Activated CD4-positive, alpha-beta T cell treated with anti-CD3 and anti-CD28 coated beads, Interleukin-2, amount 50 U/mL, for 4 hours (primary cell): ENCODE data around the gene TMEM11.

ENCODE experiments used
- DNase-seq, 2 experiments: peaks; one replicate each; pipeline ENCODE4 v3.0.0-alpha.2; 2020

The TMEM11 gene

GRCh38 chr17:21177854-21178600 is 35.9 kb downstream of the TMEM11 start:
- no peak for DNase-seq

GRCh38 chr17:21177401-21177800 is 36.6 kb downstream of the TMEM11 start:
- no peak for DNase-seq

DNA sequence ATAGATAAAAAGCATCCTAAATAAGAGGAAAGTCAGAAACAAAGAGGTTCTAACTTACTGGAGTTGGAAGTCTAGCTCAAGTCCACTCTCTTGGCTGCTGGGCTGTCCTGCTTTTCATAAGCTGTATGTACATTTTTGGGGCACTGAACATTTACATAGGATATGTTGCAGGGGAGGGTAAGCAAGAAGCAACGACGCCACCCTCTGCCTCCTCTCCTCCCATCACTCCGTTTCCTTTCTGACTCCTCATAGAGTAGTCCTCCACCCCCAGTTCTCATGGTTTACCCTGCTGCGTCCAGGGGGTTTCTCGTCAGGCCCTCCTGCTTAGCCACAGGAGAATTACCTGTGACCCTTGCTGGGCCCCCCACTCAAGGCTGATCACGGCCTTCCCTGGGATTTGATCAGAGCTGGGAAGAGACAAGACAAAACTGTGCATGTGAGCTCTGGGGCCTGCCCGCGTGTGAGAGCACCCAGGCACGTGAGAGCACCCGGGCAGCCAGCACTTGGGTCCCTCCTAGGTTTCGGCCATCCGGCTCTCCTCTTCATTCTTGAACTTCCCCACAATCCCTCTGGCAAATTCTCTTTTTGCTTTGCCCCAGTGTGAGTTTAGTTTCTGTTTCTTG is 37.1 kb downstream of the TMEM11 start:
- no peak for DNase-seq

- DNase-seq, result no peak
Observed at GRCh38 chr17:21174713-21175112, 39.2 kb downstream of the TMEM11 start.

DNA sequence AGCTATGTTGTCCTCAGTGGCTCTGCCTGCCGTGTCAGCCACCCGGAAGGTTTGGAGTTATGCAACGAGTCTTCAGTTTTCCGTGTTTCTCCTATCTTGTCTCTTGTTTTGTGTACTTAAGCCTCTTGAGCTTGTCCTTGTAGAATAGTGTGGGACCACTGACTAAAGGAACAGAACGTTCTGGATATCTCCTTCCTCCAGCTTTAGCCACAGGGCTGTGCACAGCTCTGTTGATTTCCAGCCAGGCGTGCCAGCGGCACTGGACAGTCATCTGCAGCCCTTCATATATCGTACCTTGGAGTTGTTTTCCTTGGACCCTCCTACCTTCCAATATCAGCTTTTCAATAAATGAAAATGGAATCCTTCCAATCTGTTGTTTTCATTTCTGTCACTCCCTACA is 39.8 kb downstream of the TMEM11 start:
- DNase-seq, result no peak

- no peak for DNase-seq
Observed at GRCh38 chr17:21173543-21173942, 40.4 kb downstream of the TMEM11 start.

DNA sequence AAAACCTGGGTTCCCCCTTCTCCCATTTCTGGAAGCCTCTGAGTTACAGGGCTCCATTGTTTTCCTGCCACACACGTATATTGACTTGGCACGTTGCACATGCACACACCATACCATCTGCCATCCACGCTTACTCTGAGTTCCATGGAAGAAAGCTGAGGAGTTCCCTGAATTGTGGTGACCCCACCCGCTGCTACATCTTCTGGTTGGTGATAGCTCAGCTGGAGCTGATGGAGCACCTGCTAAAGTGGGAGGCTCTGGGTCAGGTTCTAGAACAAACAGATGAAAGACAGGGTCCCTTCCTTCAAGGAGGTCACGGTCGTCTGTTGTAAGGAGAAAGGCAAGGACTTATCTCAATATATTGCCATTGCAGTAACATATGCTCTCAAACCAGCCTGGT is 41.1 kb downstream of the TMEM11 start:
- no peak for DNase-seq

GRCh38 chr17:21171970-21172510 is 41.9 kb downstream of the TMEM11 start:
- no peak for DNase-seq

DNA sequence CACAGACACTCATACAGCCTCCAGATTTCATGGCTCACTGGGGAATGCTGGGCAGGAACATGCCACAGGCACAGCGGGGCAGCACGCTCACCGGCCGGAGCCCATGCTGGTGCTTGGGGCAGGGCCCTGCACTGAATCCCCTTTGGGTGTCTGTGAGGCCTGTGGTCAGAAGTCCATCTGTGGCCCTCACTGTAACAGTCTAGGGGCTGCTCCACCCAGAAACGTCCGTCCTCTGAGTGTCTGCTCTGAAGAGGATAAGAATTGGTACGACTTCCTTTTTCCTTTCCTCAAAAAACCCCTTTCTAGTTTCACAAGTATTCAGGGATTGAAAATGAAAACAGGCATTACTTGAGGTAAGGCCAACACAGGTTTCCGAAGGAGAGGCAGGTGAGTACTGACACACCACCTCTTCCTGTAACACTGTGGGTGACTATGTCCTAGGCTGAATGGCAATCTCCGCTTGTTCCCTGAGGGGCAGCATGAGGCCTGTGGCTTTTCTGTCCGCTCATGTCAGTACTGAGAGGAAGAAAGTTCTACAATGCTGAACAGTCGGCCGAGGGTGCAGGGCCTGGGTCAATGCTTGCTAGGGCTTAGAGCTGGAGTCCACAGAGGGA is 42.5 kb downstream of the TMEM11 start:
- DNase-seq, result no peak

DNA sequence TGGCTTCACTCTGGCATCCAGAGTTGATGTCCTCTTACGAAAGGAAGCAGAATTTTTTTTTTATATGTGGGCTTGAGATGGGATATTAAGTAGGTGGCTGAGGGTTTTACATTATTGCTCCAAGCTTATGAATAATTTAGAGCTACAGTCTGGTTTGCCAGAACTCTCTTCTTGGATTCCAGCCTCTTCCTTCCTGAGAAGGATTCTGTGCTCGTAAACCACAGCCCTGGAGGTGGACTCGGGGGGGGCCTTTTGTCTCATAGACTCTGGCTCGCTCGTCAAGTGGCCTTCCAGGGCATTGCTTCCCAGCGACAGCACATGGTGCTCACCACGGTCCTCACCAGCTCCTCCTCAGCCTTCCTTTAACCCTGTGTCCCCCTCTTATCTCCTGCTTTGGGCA is 43.2 kb downstream of the TMEM11 start:
- no peak for DNase-seq

GRCh38 chr17:21169496-21169895 is 44.5 kb downstream of the TMEM11 start:
- DNase-seq, result no peak

GRCh38 chr17:21168555-21168865 is 45.5 kb downstream of the TMEM11 start:
- no peak for DNase-seq

DNA sequence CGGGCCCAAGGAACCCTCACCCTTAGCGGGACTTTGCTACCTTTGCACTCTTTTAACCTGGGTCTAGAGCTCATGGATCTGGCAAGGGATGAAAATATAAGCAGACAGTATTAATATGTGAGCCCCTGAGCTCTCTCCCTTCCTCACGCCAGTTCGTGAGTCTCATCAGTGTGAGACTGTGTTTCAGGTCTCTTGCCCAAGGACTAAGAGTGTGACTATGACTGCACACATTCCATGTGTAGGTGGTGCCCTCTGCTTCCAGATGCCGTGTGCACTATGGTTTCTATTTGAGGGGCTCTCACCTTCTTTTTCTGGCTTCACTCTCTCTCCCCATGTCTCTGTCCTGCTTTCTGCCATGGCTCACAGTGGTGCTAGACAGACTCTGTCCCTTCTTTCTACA is 46.7 kb downstream of the TMEM11 start:
- DNase-seq, result no peak

- DNase-seq, result no peak
Observed at GRCh38 chr17:21166595-21167210, 47.3 kb downstream of the TMEM11 start.

GRCh38 chr17:21165922-21166594 is 47.9 kb downstream of the TMEM11 start:
- DNase-seq, result no peak

DNA sequence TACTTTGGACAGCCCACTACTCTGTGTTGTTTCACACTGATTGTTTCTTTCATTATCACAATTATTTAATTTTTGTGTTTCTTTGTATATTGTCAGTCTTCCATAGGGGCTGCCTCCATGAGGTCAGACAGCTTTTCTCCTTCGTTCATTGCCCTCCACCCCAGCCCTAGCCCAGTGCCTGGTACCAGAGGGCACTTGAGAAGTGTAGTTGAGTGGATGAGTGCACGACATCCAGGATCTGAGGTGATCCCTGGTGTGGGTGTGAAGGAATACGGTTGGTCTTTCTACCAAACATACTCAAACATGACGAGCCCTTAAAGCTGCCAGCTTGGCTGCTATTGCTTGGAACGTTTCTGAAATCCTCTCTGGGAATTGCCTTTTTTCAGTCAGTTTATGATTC is 49.3 kb downstream of the TMEM11 start:
- DNase-seq, result no peak

DNA sequence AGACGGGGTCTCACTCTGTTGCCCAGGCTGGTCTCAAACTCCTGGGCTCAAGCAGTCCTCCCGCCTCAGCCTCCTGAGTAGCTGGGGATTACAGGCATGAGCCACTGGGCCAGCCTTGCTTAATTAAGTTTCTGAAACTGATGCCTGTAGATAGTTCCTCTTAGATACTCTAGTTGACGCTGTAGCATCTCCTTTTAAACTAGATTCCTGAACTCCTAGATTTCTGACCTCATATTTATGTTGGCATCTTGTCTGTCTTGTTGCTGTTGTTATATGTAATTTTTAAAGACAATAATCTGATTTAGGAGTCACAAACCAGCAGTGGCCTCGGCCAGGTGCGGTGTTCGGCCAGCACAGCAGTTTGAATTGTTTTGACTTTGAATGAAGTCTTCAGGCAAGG is 49.7 kb downstream of the TMEM11 start:
- DNase-seq, result no peak

DNA sequence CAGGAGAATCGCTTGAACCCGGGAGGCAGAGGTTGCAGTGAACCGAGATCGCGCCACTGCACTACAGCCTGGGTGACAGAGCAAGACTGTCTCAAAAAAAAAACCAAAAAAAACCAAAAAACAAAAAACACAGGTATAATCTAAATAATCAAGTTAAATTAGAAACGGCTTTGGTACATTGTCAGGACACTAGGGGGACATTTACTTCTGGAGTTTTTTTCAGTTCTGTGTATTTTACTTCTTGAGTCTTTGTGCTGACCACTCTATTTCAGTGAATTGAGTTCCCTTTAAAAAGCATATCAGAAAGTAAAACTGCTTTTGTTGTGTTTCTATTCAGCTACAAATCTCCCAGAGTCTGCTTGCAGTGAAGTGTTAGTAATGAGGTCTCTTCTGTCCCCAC is 50.9 kb downstream of the TMEM11 start:
- no peak for DNase-seq

DNA sequence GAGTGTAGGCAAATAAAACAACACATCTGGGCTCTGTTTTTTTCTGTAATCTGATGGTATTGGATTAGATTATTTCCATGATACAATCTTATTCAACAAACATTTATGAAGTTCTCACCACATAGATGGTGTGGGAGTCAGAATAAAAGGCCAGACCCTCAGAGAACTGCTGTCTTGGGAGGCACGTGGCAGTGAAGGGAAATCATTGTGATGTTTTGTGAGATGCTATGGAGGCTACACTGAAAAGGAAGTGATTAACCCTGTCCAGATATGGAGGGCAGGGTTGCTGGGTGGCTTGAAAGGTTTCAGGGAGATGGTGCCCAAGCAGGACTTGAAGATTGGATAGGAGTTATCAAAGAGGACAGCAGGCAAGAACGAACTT is 51.6 kb downstream of the TMEM11 start:
- no peak for DNase-seq

DNA sequence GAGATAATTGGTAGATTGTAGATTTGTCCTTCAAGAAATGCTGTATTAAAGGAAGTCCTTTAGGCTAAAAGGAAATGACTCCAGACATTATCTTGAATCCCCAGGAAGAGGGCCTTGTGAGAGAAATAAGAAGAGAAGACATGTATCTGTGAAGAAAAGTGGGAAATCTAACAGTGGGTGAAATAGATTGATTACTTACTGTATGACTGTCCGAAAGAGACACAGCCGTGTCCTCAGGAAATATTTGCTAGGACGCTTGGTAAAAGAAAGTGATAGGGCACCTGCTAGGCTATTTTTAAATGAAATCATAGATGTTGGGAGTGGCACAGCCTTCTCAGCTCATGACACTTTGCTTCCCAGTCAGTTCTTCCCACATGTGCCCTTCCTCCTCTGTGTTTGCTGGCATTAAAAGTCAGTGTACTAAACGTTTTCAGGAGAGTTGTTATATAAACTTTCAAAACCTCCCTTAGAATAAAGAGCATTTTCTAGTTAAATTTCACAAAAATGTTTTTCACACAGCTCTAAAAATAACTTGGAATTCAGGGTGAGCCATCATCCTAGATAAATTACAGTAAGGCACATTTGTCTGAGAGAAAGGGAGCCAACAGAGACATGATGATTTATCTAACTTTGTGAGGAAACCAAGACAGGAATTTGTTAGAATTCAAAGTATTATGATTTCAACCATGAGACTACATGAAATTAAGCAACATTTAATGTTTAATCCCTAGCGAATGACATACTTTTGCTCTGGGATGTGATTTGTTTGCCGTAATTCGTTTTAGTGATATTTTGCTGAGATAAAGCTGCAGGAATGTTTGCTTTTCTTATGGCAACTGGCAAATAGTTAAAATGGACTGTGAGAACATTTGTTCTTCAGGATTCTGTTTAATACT is 52.2 kb downstream of the TMEM11 start:
- DNase-seq, result no peak

- no peak for DNase-seq
Observed at GRCh38 chr17:21160401-21160800, 53.6 kb downstream of the TMEM11 start.
